ENCODE measurements around the gene DDX52. TPM values are rescaled to one million over a fixed set of nuclear protein-coding genes. Genes with fewer than 3 reads are reported as not detected.

DDX52 gene
- total RNA-seq, 4 donors from 2014 or later: 15.9 to 36.6 (median 24.9) TPM

GRCh38 chr17:37673386-37673785, 30.1 kb upstream of the DDX52 start:
- no peak for DNase-seq
- no peaks in the 10 kb centered on the region for H3K36me3 ChIP-seq
- no peaks in the 10 kb centered on the region for H3K27me3 ChIP-seq
- intact Hi-C loops (cut with DNase I; ENCODE audit: low total_unique reads): no loop called here
- H3K9me3 ChIP-seq: no peaks in the 10 kb centered on the region
- no peak overlapping the region for H3K4me3 ChIP-seq
- no peaks in the 10 kb centered on the region for H3K4me1 ChIP-seq
- H3K27ac ChIP-seq: no peak overlapping the region
- TF ChIP-seq POLR2A (IDR thresholded peaks at IDR 0.05): no peak

GRCh38 chr17:37672548-37673078, 29.4 kb upstream of the DDX52 start:
- H3K27me3 ChIP-seq: no peaks in the 10 kb centered on the region
- H3K4me1 ChIP-seq: no peaks in the 10 kb centered on the region
- no peak overlapping the region for H3K4me3 ChIP-seq
- intact Hi-C loops (cut with DNase I; ENCODE audit: low total_unique reads): no loop called here
- no peaks in the 10 kb centered on the region for H3K9me3 ChIP-seq
- H3K36me3 ChIP-seq: no peaks in the 10 kb centered on the region
- no peak for TF ChIP-seq CTCF (IDR thresholded peaks at IDR 0.05)
- no peak for TF ChIP-seq POLR2A (IDR thresholded peaks at IDR 0.05)
- no peak for DNase-seq
- no peak overlapping the region for H3K27ac ChIP-seq

GRCh38 chr17:37671824-37672547, 28.7 kb upstream of the DDX52 start:
- H3K36me3 ChIP-seq: no peaks in the 10 kb centered on the region
- no peak overlapping the region for H3K27ac ChIP-seq
- H3K27me3 ChIP-seq: no peaks in the 10 kb centered on the region
- no peak for DNase-seq
- TF ChIP-seq POLR2A (IDR thresholded peaks at IDR 0.05): no peak
- no peak for TF ChIP-seq CTCF (IDR thresholded peaks at IDR 0.05)
- no peaks in the 10 kb centered on the region for H3K4me1 ChIP-seq
- no peak overlapping the region for H3K4me3 ChIP-seq
- intact Hi-C loops (cut with DNase I; ENCODE audit: low total_unique reads): no loop called here
- no peaks in the 10 kb centered on the region for H3K9me3 ChIP-seq

GRCh38 chr17:37671028-37671823, 28.0 kb upstream of the DDX52 start:
- Histone ChIP-seq H3K27me3 (no peaks in the 10 kb centered on the region), H3K4me3 (no peak overlapping the region), H3K27ac (no peak overlapping the region), H3K4me1 (no peaks in the 10 kb centered on the region), H3K9me3 (no peaks in the 10 kb centered on the region), H3K36me3 (no peaks in the 10 kb centered on the region)
- TF ChIP-seq POLR2A (IDR thresholded peaks at IDR 0.05) (no peak), CTCF (IDR thresholded peaks at IDR 0.05) (no peak)
- DNase-seq: no peak
- intact Hi-C loops (cut with DNase I; ENCODE audit: low total_unique reads): no loop called here

- Histone ChIP-seq H3K9me3 (no peaks in the 10 kb centered on the region), H3K36me3 (no peaks in the 10 kb centered on the region), H3K27me3 (no peaks in the 10 kb centered on the region), H3K27ac (no peak overlapping the region), H3K4me1 (no peaks in the 10 kb centered on the region), H3K4me3 (no peak overlapping the region)
- TF ChIP-seq POLR2A (IDR thresholded peaks at IDR 0.05) (no peak), CTCF (IDR thresholded peaks at IDR 0.05) (no peak)
- no peak for DNase-seq
- intact Hi-C loops (cut with DNase I; ENCODE audit: low total_unique reads): no loop called here
These were observed 23.8 kb upstream of the DDX52 start for GRCh38 chr17:37667039-37667438.
